ENCODE results near the gene OR1L8. TPM values are rescaled to one million over a fixed set of nuclear protein-coding genes. Genes with fewer than 3 reads are reported as not detected.

Gene OR1L8
- total RNA-seq, 4 donors from 2014 or later, result not detected

DNA sequence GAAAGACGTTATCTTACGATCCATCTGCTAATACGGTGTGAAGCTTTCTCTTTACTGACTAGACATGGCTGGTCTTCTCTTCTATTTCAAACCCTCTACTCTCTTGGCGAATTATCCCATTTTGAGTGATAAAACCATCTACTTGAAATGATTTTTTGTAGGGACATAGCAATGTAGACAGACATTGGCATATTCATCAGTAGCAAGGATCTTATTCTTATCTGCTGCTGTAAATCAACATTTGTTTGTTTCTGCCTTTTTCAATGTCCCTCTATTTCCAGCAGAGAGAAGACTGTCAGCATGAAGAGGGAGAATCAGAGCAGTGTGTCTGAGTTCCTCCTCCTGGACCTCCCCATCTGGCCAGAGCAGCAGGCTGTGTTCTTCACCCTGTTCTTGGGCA is 64.3 kb downstream of the OR1L8 start, which contains the start of gene OR1J4:
Gene OR1J4 (plus strand): TSS at position 301 of the 400 bp plus-strand sequence. CDS start 0 bp downstream, at position 301.
- Histone ChIP-seq H3K9me3 (no peaks in the 10 kb centered on the region), H3K27ac (replicated peaks in 1 of 4) (no peak within 1 kb of the TSS), H3K4me1 (no peaks in the 10 kb centered on the region), H3K4me3 (no peak within 1 kb of the TSS), H3K36me3 (no peaks in the 10 kb centered on the region), H3K27me3 (no peaks in the 10 kb centered on the region)
- TF ChIP-seq, protein P1, sequence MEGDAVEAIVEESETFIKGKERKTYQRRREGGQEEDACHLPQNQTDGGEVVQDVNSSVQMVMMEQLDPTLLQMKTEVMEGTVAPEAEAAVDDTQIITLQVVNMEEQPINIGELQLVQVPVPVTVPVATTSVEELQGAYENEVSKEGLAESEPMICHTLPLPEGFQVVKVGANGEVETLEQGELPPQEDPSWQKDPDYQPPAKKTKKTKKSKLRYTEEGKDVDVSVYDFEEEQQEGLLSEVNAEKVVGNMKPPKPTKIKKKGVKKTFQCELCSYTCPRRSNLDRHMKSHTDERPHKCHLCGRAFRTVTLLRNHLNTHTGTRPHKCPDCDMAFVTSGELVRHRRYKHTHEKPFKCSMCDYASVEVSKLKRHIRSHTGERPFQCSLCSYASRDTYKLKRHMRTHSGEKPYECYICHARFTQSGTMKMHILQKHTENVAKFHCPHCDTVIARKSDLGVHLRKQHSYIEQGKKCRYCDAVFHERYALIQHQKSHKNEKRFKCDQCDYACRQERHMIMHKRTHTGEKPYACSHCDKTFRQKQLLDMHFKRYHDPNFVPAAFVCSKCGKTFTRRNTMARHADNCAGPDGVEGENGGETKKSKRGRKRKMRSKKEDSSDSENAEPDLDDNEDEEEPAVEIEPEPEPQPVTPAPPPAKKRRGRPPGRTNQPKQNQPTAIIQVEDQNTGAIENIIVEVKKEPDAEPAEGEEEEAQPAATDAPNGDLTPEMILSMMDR (IDR thresholded peaks at IDR 0.05), result no peak
- no peak for TF ChIP-seq POLR2AphosphoS5 (IDR thresholded peaks at IDR 0.05)
- no peak for TF ChIP-seq EP300 (IDR thresholded peaks at IDR 0.05)
- TF ChIP-seq POLR2A (IDR thresholded peaks at IDR 0.05; ENCODE audit: low read depth), result no peak
- intact Hi-C loops (cut with DNase I), result no loop called here
- 79% methylated on average over 4 of the region's 4 CpGs for WGBS
- no peak for DNase-seq (ENCODE audit: extremely low spot score)

GRCh38 chr9:122518226-122518625 is 65.0 kb downstream of the OR1L8 start:
- TF ChIP-seq EP300 (IDR thresholded peaks at IDR 0.05) (no peak), POLR2AphosphoS5 (IDR thresholded peaks at IDR 0.05) (no peak), POLR2A (IDR thresholded peaks at IDR 0.05; ENCODE audit: low read depth) (no peak)
- TF ChIP-seq, protein P1 (IDR thresholded peaks at IDR 0.05), result no peak
- intact Hi-C loops (cut with DNase I), result no loop called here
- no peaks in the 10 kb centered on the region for H3K4me1 ChIP-seq
- H3K9me3 ChIP-seq, result no peaks in the 10 kb centered on the region
- WGBS, result 72% methylated on average over 2 of the region's 2 CpGs
- no peaks in the 10 kb centered on the region for H3K36me3 ChIP-seq
- no peak overlapping the region for H3K4me3 ChIP-seq
- no peak for DNase-seq (ENCODE audit: extremely low spot score)
- H3K27me3 ChIP-seq, result no peaks in the 10 kb centered on the region
- no peak overlapping the region for H3K27ac ChIP-seq (replicated peaks in 1 of 4)

Other genes with a start within 250 kb of the OR1L8 start
- 100 to 1,000 TPM in 1 of 4 donors, 10 to 100 TPM in 3; 72.2 to 119 (median 84.1) TPM for gene PTGS1, start 212.4 kb downstream of the OR1L8 start, total RNA-seq
- not detected for gene OR1J1, start 105.5 kb downstream of the OR1L8 start, total RNA-seq
- not detected for gene OR1J2, start 72.6 kb downstream of the OR1L8 start, total RNA-seq
- not detected for gene OR1J4, start 64.2 kb downstream of the OR1L8 start, total RNA-seq
- gene OR1N1, start 56.1 kb downstream of the OR1L8 start, total RNA-seq, result not detected
- not detected for gene OR1N2, start 30.3 kb downstream of the OR1L8 start, total RNA-seq
- not detected for gene OR1Q1, start 31.4 kb upstream of the OR1L8 start, total RNA-seq
- not detected for gene OR1B1, start 74.2 kb upstream of the OR1L8 start, total RNA-seq
- not detected for gene OR1L1, start 78.3 kb upstream of the OR1L8 start, total RNA-seq
- gene OR1L3, start 91.7 kb upstream of the OR1L8 start, total RNA-seq, result not detected
- gene OR1L4, start 140.6 kb upstream of the OR1L8 start, total RNA-seq, result not detected
- gene OR1L6, start 158.9 kb upstream of the OR1L8 start, total RNA-seq, result not detected
- gene OR5C1, start 205.5 kb upstream of the OR1L8 start, total RNA-seq, result not detected
- not detected for gene OR1K1, start 216.7 kb upstream of the OR1L8 start, total RNA-seq
- 10 to 100 TPM; 12.5 to 18.7 (median 15.7) TPM for gene PDCL, start 245.2 kb upstream of the OR1L8 start, total RNA-seq

Measured in esophagus muscularis mucosa (tissue), 4 donors.